AG09309 (cell line): ENCODE results near the gene SLC15A4.

Experiments
- DNase-seq: peaks from one replicate; pipeline ENCODE4 v3.0.0-alpha.2; 2010; ENCODE audit warnings: low read depth
- H3K4me3 ChIP-seq: 2 replicates; pipeline ENCODE4 v1.5.1; 2011; ENCODE audit warnings: mild to moderate bottlenecking, low read depth, low read length, moderate library complexity; ENCODE audit not compliant: control insufficient read depth
- TF ChIP-seq, protein P1 (sequence below): IDR thresholded peaks from 2 replicates; pipeline ENCODE4 v1.5.1; 2011; ENCODE audit warnings: mild to moderate bottlenecking, low read depth, low read length, inconsistent platforms; ENCODE audit not compliant: insufficient read depth, control insufficient read depth; ENCODE audit errors: missing control alignments

SLC15A4 gene

DNA sequence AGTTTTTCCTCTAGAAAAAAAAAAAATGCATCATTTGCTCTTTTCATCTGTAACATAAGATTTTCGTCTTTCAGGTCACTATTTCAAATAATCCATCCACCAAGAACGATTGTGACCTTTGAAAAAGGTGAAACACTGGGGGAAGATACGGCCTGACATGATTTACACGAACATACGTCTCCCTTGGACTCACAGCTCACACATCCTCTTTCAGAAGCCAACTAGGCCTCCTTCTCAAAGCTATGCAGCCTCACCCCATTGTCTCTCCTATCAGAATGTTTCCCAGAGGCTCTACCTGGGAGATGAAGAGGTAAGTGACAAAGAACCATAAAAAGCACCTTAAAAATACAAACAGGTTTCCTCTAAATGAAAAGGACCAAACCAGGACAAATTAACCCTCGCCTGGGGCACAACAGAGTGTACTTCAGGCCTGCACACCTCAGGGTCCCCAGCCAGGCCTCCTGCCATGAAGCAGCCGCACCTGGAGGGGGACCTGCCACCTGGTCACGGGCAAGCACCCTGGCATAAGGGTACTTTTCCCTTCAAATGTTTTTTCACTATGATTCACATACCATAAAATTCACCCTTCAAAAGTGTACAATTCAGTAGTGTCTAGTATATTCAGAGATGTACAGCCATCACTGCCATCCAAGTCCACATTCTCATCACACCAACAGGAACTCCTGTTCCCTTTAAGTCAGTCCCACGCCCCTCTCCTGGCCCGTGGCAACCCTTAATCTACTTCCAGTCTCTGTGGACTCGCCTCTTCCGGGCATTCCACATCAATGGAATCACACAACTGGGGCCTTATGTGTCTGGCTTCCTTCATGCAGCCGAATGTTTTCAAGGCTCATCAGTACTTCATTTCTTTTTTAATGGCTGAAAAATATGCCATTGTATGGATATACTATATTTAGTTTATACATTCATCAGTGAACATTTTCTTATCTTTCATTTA is 5.4 kb downstream of the SLC15A4 start:
- H3K4me3 ChIP-seq: no peak overlapping the region
- TF ChIP-seq, protein P1, sequence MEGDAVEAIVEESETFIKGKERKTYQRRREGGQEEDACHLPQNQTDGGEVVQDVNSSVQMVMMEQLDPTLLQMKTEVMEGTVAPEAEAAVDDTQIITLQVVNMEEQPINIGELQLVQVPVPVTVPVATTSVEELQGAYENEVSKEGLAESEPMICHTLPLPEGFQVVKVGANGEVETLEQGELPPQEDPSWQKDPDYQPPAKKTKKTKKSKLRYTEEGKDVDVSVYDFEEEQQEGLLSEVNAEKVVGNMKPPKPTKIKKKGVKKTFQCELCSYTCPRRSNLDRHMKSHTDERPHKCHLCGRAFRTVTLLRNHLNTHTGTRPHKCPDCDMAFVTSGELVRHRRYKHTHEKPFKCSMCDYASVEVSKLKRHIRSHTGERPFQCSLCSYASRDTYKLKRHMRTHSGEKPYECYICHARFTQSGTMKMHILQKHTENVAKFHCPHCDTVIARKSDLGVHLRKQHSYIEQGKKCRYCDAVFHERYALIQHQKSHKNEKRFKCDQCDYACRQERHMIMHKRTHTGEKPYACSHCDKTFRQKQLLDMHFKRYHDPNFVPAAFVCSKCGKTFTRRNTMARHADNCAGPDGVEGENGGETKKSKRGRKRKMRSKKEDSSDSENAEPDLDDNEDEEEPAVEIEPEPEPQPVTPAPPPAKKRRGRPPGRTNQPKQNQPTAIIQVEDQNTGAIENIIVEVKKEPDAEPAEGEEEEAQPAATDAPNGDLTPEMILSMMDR: no peak
- DNase-seq: peak; percentile 32

DNA sequence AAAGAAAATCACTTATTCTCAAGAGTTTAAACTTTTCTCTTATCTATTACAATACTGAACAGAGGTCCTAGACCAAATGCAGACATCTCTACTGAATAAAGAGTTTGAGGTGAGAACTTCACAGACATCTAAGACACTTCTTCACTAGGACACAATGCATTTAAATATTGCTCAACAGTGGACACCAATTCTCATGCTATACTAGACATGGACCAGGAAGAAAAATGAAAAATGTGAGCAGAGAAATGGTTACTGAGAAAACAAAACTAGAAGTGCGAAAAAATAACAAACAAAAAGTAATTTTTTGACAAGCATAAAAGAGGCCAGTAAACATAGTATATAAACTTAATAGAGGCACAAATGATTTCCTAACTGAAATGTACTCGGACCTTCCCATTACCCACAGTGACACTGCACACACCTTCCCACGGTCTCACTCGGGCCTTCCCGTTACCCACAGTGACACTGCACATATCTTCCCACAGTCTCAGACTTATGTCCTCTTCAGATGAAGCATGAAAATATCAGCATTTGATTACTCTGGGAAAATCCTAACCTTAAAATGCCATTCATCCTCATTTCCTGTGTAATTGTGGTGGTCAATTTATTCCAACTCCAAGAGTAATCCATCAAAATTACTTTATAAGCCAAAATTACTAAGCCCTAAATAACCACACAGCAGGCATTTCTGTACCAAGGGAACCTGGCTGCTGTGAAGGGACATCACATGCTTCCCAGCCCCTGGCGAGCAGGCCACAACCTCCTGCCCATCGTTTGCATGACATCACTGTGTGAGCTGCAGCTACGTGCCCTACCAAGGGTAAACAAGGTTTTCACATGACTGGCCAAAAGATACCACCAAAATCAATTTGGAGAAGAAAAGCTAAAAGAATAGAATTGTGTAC is 6.4 kb downstream of the SLC15A4 start:
- no peak overlapping the region for H3K4me3 ChIP-seq
- DNase-seq: no peak
- TF ChIP-seq, protein P1: no peak

DNA sequence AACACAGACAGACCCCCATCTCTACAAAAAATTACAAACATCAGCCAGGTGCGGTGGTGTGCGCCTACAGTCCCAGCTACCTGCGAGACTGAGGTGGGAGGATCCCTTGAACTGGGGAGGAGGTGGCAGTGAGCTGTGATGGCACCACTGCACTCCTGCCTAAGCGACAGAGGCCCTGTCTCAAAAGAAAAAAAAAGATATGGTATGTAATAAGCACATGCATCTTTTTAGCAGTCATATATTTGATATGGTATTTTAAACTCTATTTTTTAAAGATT is 7.2 kb downstream of the SLC15A4 start:
- TF ChIP-seq, protein P1: no peak
- H3K4me3 ChIP-seq: no peak overlapping the region
- no peak for DNase-seq

DNA sequence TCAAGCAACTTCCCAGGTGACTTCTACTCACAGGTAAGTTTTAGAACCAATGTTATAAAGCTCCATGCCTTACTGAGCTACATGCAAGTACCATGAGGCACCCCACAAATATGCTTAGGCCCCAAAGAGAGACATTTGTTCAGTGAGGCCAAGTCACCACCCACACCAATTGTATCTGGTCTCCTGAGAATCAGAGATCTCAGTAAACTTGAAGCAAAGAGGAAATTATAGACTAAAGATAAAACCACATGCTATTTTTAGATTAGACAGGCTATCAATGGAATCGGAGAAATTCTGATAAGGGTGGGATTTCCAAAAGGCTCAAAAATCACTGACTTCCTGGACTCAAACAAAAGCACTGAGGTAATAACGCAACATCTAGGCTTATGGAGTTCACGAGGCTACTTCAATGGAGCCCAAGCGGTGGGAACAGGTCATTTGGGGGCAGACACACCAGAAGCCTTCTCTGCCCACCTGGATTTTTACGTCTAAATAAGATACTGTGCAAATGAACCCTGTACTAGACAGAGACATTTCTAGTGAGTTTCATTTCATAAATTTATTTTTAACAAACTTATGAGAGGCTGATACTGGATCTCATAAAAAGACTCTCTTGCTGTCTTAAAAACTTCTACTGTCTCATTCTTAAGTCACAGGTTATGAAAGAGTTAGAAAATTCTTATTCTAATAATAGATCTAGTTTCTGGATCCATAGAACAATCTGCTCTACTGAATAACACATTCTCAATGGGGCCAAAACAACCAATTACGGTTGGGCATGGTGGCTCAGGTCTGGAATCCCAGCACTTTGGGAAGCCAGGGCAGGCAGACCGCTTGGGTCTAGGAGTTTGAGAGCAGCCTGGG is 7.7 kb downstream of the SLC15A4 start:
- DNase-seq: no peak
- TF ChIP-seq, protein P1: no peak
- no peak overlapping the region for H3K4me3 ChIP-seq

DNA sequence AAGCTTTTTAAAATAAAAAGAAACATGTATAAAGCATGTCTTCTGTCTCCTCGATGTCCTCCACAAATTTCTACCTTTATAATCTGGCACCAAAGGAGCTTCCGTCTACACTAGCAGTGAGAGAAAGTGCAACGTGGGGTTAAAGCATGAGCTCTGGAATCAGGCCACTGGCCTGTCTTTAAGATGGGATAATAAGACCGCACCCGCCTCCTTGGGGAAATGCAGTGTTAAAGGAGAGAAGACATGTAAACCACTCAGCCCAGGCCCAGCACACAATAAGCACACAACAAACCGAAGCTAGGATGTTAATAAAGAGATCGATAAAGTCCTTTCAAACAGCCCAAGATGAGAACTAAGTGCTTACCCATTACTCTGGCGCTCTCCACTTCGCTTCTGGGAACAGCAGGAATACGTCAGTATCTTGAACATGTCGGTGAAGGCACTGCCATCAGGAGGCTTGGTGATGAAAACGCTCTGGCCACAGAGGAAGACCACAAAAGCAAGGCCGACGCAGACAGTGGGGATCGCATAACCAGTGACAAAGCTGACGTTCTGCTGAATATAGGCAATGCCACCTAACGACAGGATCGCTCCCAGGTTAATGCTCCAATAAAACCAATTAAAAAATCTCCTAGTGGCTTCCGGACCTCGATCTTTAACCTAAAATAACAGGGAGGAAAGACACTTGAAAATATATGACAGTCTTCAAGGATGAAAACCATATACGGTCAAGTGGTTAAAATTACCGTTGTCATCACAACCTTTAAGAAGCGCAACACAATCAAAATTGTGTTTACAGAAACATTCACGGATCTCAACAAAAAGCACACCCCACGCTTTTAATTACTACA is 9.1 kb downstream of the SLC15A4 start:
- no peak for DNase-seq
- TF ChIP-seq, protein P1: no peak
- H3K4me3 ChIP-seq: no peak overlapping the region
